Sigmoid colon (tissue), 7 donors: ENCODE measurements around the gene VEGFA. TPM values are rescaled to one million over a fixed set of nuclear protein-coding genes. Genes with fewer than 3 reads are reported as not detected.

ENCODE experiments used
- DNase-seq: peaks from one replicate; pipeline ENCODE4 v3.0.0-alpha.2; 2019
- H3K27ac ChIP-seq, 4 donors: fragments of 200-600 bp; sonication (generic); one replicate each; pipeline ENCODE4 v1.5.1; 2016 to 2019; ENCODE audit warnings: mild to moderate bottlenecking in 1 of 4
- H3K27me3 ChIP-seq, 3 donors: fragments of 200-600 bp; sonication (generic); one replicate each; pipeline ENCODE4 v1.5.1; 2019; ENCODE audit warnings: mild to moderate bottlenecking in 1 of 3
- H3K36me3 ChIP-seq, 4 donors: fragments of 200-600 bp; sonication (generic); one replicate each; pipeline ENCODE4 v1.5.1; 2016 to 2019
- H3K4me1 ChIP-seq, 4 donors: fragments of 200-600 bp; sonication (generic); one replicate each; pipeline ENCODE4 v1.5.1; 2017 to 2019
- H3K4me3 ChIP-seq, 4 donors: fragments of 200-600 bp; sonication (generic); one replicate each; pipeline ENCODE4 v1.5.1; 2017 to 2019; ENCODE audit warnings: mild to moderate bottlenecking in 2 of 4, moderate library complexity in 1 of 4
- H3K9me3 ChIP-seq, 4 donors: fragments of 200-600 bp in 3 of 4; sonication (generic) in 3 of 4; one replicate each; pipeline versions ENCODE4 v1.5.1 to v1.6.1; 2013 to 2019
- EP300 ChIP-seq, 4 donors: sonication (generic); formaldehyde crosslinking; IDR thresholded peaks; one replicate each; pipeline ENCODE4 v1.6.1; 2017; ENCODE audit warnings: antibody characterized with exemption in 4 of 4
- POLR2A ChIP-seq, 2 donors: fragments of 450-650 bp; IDR thresholded peaks; one replicate each; pipeline ENCODE4 v1.6.1; 2016; ENCODE audit warnings: antibody characterized with exemption in 2 of 2, mild to moderate bottlenecking in 2 of 2, moderate library complexity in 2 of 2
- POLR2AphosphoS5 ChIP-seq, 4 donors: sonication (generic); formaldehyde crosslinking; IDR thresholded peaks; one replicate each; pipeline ENCODE4 v1.6.1; 2017; ENCODE audit warnings: antibody characterized with exemption in 4 of 4
- WGBS, 2 donors: extraction: QIAGEN DNeasy Blood & Tissue Kit; methylation state at CpG; one replicate each; pipeline ENCODE4 v1.1.7; 2013; 5-methylcytosine and 5-hydroxymethylcytosine counted together
- intact Hi-C: fragments of 100-400 bp; cut with DNase I; formaldehyde crosslinking; loops from one replicate; pipeline ENCODE4 v1.15.1; 2023
- polyA plus RNA-seq, 3 donors: library from polyadenylated mRNA; stranded (reverse); fragments of 200-250 nt; gene quantifications; one replicate each; pipeline ENCODE4 v1.2.3, GENCODE V29; 2013
- total RNA-seq, 4 donors: library from RNA; depleted of rRNA; stranded (reverse); fragments of >200 nt; gene quantifications; one replicate each; pipeline ENCODE4 v1.1.0, GENCODE V29; 2016
- TF ChIP-seq, protein P1 (sequence below), 4 experiments: fragments of 450-650 bp in 3 of 4; fragments of 200-600 bp in 1 of 4; IDR thresholded peaks; one replicate each; pipeline ENCODE4 v1.5.1; 2016 to 2019; ENCODE audit warnings: antibody characterized with exemption in 4 of 4, mild to moderate bottlenecking in 3 of 4, moderate library complexity in 2 of 4
- donor health status: healthy with polysubstance abuse.
- donor health status: Bipolar disorder and iron deficiency.
- donor health status: healthy.

Gene VEGFA
- total and polyA plus RNA-seq, 7 donors: 11.1 to 111 (median 34.2) TPM

DNA sequence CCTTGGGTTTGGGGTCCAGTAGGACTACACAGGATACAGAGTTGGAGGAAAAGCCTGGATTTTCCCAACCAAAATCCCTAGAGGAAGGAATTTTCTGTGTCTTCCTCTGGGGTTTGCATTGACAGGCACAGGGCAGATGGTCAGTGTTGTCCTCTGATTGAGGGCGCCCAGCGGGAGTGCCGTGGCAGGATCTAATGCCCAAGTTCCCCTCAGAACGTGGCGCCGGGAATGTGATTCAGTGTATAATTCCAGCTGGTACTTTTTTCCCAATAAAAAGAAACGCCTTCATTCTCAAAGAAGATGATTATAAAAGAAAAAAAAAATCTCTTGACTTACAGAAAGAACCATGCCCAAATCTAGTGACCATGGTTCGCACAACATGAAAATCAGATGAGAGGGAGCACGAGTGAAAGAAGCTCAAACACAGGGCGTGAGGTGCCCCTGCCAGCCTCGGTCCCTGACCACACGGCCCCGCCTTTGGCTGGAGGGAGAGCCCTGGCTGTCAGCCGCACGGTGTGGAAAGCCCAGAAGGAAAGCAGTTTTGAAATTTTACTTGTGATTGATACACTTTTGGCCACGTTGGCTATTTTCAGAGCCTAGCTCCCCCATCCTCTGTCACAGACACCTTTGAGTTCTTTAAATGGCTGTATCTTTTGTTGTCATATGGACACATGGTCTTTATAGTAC, 31.6 kb downstream of the VEGFA start:
- no peaks in the 10 kb centered on the region for H3K9me3 ChIP-seq
- 38 to 81% methylated on average over 16 of the region's 16 CpGs for WGBS, 2 donors
- H3K4me3 ChIP-seq: no peak overlapping the region
- no peaks in the 10 kb centered on the region for H3K27me3 ChIP-seq
- no peak overlapping the region for H3K27ac ChIP-seq
- TF ChIP-seq EP300 (IDR thresholded peaks at IDR 0.05) (no peak), POLR2AphosphoS5 (IDR thresholded peaks at IDR 0.05) (no peak), POLR2A (IDR thresholded peaks at IDR 0.05) (no peak)
- TF ChIP-seq, protein P1, sequence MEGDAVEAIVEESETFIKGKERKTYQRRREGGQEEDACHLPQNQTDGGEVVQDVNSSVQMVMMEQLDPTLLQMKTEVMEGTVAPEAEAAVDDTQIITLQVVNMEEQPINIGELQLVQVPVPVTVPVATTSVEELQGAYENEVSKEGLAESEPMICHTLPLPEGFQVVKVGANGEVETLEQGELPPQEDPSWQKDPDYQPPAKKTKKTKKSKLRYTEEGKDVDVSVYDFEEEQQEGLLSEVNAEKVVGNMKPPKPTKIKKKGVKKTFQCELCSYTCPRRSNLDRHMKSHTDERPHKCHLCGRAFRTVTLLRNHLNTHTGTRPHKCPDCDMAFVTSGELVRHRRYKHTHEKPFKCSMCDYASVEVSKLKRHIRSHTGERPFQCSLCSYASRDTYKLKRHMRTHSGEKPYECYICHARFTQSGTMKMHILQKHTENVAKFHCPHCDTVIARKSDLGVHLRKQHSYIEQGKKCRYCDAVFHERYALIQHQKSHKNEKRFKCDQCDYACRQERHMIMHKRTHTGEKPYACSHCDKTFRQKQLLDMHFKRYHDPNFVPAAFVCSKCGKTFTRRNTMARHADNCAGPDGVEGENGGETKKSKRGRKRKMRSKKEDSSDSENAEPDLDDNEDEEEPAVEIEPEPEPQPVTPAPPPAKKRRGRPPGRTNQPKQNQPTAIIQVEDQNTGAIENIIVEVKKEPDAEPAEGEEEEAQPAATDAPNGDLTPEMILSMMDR (IDR thresholded peaks at IDR 0.05): no peak
- intact Hi-C loops: no loop called here
- no peak for DNase-seq
- H3K4me1 ChIP-seq: no peaks in the 10 kb centered on the region
- no peaks in the 10 kb centered on the region for H3K36me3 ChIP-seq

DNA sequence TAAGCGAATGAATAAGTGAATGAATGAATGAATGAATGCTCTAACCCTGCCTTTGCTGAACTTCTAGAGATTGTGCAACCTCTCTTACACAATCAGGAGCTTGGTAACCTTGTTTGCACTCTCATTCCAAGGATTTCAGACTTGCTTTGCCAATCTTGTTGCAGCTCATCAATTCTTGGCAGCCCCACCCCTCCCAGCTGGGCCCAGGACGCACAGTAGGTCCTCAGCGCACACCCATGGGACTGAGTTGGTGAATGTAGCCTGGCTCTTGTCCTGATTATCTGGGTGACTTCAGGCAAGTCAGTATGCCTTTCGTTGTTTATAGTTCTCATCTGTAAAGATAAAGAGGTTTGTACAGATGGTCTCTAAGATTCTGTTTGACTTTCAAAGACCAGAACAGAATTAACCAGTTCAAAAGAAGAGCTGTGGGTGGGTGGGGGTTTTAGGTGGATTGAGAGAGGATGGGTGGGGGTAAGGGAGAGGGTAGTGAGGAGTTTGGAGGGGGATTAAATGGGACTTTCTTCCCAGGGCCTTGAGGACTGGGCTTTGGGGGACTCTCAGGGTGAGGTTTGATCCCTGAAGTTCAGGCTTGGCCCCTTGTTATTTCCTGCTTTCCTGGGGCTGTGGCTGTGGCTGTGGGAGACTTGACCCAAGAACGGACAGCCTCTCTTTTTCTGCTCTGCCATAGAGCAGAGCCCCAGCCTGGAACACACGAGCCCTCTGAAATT, 33.2 kb downstream of the VEGFA start:
- DNase-seq: no peak
- 44 to 68% methylated on average over 6 of the region's 6 CpGs for WGBS, 2 donors
- TF ChIP-seq, protein P1 (IDR thresholded peaks at IDR 0.05): no peak
- TF ChIP-seq POLR2AphosphoS5 (IDR thresholded peaks at IDR 0.05): peak in 1 of 4 donors; percentile 11
- Histone ChIP-seq H3K27me3 (no peaks in the 10 kb centered on the region), H3K27ac (no peak overlapping the region), H3K9me3 (no peaks in the 10 kb centered on the region), H3K4me3 (no peak overlapping the region), H3K4me1 (no peaks in the 10 kb centered on the region), H3K36me3 (no peaks in the 10 kb centered on the region)
- intact Hi-C loops: no loop called here

DNA sequence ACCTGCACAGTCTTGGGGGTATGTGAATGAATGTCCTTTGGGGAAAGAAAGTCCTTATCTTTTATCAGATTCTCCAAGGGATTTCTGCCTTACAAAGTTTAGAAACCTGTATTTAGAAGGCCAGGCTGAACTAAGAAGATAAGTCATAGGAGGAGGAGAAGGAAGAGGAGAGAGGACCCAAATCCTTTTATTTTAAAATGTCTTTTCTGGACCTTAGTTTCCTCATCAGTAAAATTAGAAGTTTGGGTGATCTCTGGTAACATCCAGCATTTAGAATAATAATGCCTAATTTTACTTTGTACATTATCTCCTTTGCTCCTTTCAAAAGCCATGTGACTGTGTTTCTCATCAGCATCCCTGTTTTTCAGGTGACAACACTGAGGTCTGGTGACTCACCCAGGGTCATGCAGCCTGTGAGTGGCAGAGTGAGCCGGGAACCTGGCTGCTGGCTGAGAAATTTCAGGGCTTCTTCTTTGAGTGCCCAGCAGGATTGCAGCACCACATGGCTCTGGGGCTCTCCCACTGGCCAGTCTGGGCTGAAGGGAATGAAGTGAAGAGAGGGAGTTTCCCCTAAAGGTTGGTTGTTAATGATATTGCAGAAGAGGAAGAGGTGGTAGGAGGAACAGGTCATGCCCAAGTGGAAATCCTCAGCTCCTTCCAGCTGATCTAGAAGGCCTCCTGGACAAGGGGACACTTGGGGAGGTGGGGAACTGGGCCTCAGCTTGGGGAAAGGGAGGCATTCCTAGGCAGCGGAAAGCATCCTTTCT, 34.0 kb downstream of the VEGFA start:
- H3K27ac ChIP-seq: no peak overlapping the region
- no peaks in the 10 kb centered on the region for H3K4me1 ChIP-seq
- H3K27me3 ChIP-seq: no peaks in the 10 kb centered on the region
- intact Hi-C loops: no loop called here
- DNase-seq: no peak
- no peak overlapping the region for H3K4me3 ChIP-seq
- TF ChIP-seq EP300 (IDR thresholded peaks at IDR 0.05): no peak
- no peak for TF ChIP-seq POLR2AphosphoS5 (IDR thresholded peaks at IDR 0.05)
- TF ChIP-seq, protein P1 (IDR thresholded peaks at IDR 0.05): no peak
- no peak for TF ChIP-seq POLR2A (IDR thresholded peaks at IDR 0.05)
- H3K36me3 ChIP-seq: no peaks in the 10 kb centered on the region
- WGBS, 2 donors: 22 to 73% methylated on average over 2 of the region's 2 CpGs
- H3K9me3 ChIP-seq: no peaks in the 10 kb centered on the region

DNA sequence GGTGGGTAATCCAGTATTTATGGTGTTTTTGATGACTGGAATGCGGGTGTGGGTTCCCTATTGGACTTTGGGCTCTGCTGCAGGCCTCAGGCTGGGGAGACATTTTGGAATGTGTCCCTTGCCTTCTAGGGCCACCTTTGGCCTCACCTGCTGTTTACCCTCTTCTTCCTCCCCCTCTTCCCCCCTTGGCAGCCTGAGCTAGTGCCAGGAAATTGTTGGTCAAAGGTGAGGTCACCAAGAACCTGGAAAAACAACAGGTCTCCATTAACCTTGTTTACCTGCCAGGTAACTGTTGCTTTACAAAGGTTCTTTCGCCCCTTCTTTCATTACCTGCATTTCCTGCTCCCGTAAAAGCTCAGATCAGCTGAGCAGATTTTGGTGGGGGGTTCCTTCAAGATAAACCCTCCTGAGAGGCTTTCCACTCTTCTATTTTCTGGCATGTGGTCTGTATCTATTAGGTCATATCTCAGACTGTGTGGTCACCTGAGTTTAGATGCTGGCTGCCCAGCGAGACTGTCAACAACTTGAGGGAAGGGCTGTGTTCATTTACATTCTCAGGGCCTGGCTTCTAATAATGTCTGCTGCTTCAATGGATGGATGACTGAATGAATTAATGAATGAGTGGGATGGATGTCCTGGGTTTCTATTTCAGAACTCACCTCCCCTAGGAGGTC, 34.7 kb downstream of the VEGFA start:
- Histone ChIP-seq H3K9me3 (no peaks in the 10 kb centered on the region), H3K4me3 (no peak overlapping the region), H3K36me3 (no peaks in the 10 kb centered on the region), H3K4me1 (no peaks in the 10 kb centered on the region), H3K27me3 (no peaks in the 10 kb centered on the region), H3K27ac (no peak overlapping the region)
- no peak for DNase-seq
- WGBS, 2 donors: 20 to 74% methylated on average over 4 of the region's 4 CpGs
- TF ChIP-seq EP300 (IDR thresholded peaks at IDR 0.05) (no peak), POLR2AphosphoS5 (IDR thresholded peaks at IDR 0.05) (no peak), POLR2A (IDR thresholded peaks at IDR 0.05) (no peak)
- TF ChIP-seq, protein P1 (IDR thresholded peaks at IDR 0.05): no peak
- intact Hi-C loops: no loop called here
